Tibial artery (tissue), 4 donors: ENCODE data around the gene PICK1.
A peak's percentile ranks its signal among the peaks of the same experiment; 100 is the strongest.
"Not testable (repeated sequence)": the region's sequence is repeated elsewhere in the genome, so short reads cannot be mapped to it uniquely, and the experiment has no call there.

ENCODE experiments used
- DNase-seq, 2 donors: peaks; one replicate each; pipeline ENCODE4 v3.0.0-alpha.2; 2019
- H3K27ac ChIP-seq, 2 donors: fragments of 200-600 bp; sonication (generic) in 1 of 2; 1 replicate in 1 of 2; 2 replicates in 1 of 2; pipeline ENCODE4 v1.5.1; 2018 to 2019; ENCODE audit warnings: mild to moderate bottlenecking in 1 of 2
- H3K27me3 ChIP-seq, 2 donors: fragments of 200-600 bp; sonication (generic) in 1 of 2; one replicate each; pipeline versions ENCODE4 v1.5.1 to v1.6.0; 2016 to 2019
- H3K36me3 ChIP-seq, 3 donors: fragments of 200-600 bp; sonication (generic) in 2 of 3; one replicate each; pipeline ENCODE4 v1.5.1; 2016 to 2019; ENCODE audit warnings: mild to moderate bottlenecking in 2 of 3
- H3K4me1 ChIP-seq, 4 donors: fragments of 200-600 bp; sonication (generic) in 2 of 4; 1 replicate in 3 of 4; 2 replicates in 1 of 4; pipeline ENCODE4 v1.5.1; 2016 to 2019
- H3K4me3 ChIP-seq, 2 donors: fragments of 200-600 bp; sonication (generic) in 1 of 2; 1 replicate in 1 of 2; 2 replicates in 1 of 2; pipeline ENCODE4 v1.5.1; 2018 to 2019; ENCODE audit warnings: mild to moderate bottlenecking in 2 of 2
- H3K9me3 ChIP-seq, 3 donors: fragments of 200-600 bp; sonication (generic) in 1 of 3; one replicate each; pipeline ENCODE4 v1.5.1; 2016 to 2019
- intact Hi-C: fragments of 100-400 bp; cut with DNase I; formaldehyde crosslinking; loops from one replicate; pipeline ENCODE4 v1.15.0; 2023; ENCODE audit warnings: low total_unique reads
- TF ChIP-seq, protein P1 (sequence below), 2 experiments: fragments of 200-600 bp in 1 of 2; fragments of 450-650 bp in 1 of 2; IDR thresholded peaks; one replicate each; pipeline ENCODE4 v1.5.1; 2017 to 2019; ENCODE audit warnings: antibody characterized with exemption in 2 of 2, mild to moderate bottlenecking in 1 of 2, moderate library complexity in 1 of 2

The PICK1 gene

DNA sequence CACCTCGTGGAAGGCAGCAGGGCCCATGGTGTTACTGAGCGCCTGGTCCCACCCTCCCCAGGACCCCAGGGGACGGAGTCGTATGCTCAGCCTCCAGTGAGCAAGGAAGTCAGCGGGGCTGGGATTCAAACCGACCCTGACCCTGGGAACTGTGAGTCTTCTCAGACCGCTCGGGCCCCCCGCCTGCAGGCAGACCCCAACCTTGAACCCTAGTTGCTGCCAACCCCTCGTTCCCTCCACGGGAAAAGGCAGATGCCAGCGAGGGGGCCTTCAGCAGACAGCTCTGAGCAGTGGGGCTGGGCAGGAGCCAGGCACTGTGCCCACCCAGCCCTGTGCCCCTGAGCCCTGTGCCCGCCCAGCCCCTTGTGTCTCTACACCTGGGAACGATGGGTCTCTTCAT lies 20.4 kb downstream of the PICK1 start:
- intact Hi-C loops = no loop called here
- Histone ChIP-seq H3K4me1 (peaks cover 0 to 26% (median 19%) of the 10 kb centered on the region in 4 donors), H3K9me3 (no peaks in the 10 kb centered on the region), H3K27ac (no peak overlapping the region), H3K36me3 (peaks cover 28 to 45% (median 34%) of the 10 kb centered on the region in 3 donors), H3K4me3 (no peak overlapping the region), H3K27me3 (peaks cover 0 to 10% of the 10 kb centered on the region in 2 donors)
- DNase-seq = no peak
- TF ChIP-seq, protein P1, sequence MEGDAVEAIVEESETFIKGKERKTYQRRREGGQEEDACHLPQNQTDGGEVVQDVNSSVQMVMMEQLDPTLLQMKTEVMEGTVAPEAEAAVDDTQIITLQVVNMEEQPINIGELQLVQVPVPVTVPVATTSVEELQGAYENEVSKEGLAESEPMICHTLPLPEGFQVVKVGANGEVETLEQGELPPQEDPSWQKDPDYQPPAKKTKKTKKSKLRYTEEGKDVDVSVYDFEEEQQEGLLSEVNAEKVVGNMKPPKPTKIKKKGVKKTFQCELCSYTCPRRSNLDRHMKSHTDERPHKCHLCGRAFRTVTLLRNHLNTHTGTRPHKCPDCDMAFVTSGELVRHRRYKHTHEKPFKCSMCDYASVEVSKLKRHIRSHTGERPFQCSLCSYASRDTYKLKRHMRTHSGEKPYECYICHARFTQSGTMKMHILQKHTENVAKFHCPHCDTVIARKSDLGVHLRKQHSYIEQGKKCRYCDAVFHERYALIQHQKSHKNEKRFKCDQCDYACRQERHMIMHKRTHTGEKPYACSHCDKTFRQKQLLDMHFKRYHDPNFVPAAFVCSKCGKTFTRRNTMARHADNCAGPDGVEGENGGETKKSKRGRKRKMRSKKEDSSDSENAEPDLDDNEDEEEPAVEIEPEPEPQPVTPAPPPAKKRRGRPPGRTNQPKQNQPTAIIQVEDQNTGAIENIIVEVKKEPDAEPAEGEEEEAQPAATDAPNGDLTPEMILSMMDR (IDR thresholded peaks at IDR 0.05) = no peak

DNA sequence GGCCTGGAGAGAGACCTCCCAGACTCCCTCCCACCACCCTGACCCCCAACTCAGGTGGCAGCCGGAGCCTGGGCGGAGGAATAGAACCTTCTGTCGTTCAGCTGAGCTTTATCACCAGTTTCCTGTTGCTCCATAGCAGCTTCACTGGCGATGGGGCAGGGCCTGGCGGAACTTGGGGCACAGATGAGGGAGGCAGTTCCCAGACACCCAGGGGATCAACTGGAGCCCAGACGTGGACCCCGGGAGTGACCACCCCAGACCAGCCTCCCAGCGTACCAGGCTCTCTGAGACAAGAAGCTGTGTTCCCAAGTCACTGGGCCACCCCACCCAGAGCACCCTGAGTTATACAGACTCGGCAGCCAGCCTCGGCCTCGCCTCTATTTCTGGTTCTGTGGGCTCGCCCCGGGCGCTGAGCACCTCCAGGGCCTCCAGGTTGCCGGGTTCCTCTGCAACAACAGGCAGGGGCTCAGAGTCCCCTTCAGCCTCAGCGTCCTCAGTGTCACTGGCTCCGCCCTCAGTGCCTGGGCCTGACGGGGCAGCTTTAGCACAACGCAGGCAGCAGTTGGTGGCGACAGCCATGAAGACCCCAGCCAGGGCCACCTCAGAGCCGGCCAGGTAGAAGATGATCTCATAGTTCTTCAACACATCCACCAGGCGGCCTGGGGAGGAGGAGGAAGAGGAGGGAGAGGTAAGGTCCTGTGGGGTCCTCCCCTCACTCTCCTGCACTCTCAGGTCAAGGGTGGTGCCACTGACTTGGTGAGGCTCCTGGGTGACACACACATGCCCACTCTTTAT lies 21.0 kb downstream of the PICK1 start:
- Histone ChIP-seq H3K9me3 (no peaks in the 10 kb centered on the region), H3K4me1 (peaks cover 0 to 28% (median 22%) of the 10 kb centered on the region in 4 donors), H3K36me3 (peaks cover 22 to 39% (median 28%) of the 10 kb centered on the region in 3 donors), H3K4me3 (no peak overlapping the region), H3K27ac (no peak overlapping the region), H3K27me3 (peaks cover 0 to 12% of the 10 kb centered on the region in 2 donors)
- TF ChIP-seq, protein P1 (IDR thresholded peaks at IDR 0.05) = no peak
- intact Hi-C loops = no loop called here
- DNase-seq = no peak

DNA sequence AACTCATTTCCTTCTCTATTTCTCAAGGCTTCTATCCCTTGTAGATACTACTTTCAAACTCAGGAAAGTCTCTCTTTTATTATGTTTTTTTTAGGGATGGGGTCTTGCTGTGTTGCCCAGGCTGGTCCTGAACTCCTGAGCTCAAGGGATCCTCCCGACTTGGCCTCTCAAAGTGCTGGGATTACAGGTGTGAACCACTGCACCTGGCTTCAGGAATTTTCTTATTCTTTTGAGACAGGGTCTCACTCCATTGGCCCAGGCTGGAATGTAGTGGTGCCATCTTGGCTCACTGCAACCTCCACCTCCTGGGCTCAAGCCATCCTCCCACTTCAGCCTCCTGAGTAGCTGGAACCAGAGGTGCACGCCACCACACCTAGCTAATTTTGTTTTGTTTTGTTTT lies 22.0 kb downstream of the PICK1 start:
- DNase-seq, intact Hi-C loops, H3K27ac ChIP-seq, H3K4me3 ChIP-seq, H3K9me3 ChIP-seq: not testable (repeated sequence)
- Histone ChIP-seq H3K4me1 (peaks cover 0 to 28% (median 22%) of the 10 kb centered on the region in 4 donors), H3K36me3 (peaks cover 12 to 29% (median 18%) of the 10 kb centered on the region in 3 donors), H3K27me3 (peaks cover 0 to 12% of the 10 kb centered on the region in 2 donors)

DNA sequence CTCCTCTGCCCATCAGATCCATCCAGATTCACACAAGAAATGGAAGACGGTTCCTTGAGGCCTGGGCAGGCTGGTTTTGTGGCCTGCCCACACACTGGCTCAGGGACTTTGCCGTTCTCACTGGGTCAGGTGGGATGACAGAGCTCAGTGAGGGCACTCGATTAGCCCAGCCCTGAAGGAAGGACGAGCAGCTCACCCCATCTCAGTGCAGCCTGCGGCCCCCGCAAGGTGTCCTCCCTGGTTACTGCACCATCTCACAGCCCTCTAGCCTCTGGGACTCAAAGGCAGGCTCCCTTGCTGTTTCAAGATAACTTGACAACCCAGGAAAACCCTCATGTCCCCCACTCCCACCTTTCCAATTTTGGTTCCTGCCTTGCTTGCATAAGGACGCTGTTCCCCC lies 22.6 kb downstream of the PICK1 start:
- H3K27ac ChIP-seq = no peak overlapping the region
- H3K36me3 ChIP-seq = peaks cover 6 to 25% (median 13%) of the 10 kb centered on the region in 3 donors
- peaks cover 0 to 12% of the 10 kb centered on the region in 2 donors for H3K27me3 ChIP-seq
- no peaks in the 10 kb centered on the region for H3K9me3 ChIP-seq
- DNase-seq = no peak
- intact Hi-C loops = no loop called here
- TF ChIP-seq, protein P1 (IDR thresholded peaks at IDR 0.05) = no peak
- H3K4me1 ChIP-seq = peaks cover 0 to 28% (median 22%) of the 10 kb centered on the region in 4 donors
- H3K4me3 ChIP-seq = no peak overlapping the region

DNA sequence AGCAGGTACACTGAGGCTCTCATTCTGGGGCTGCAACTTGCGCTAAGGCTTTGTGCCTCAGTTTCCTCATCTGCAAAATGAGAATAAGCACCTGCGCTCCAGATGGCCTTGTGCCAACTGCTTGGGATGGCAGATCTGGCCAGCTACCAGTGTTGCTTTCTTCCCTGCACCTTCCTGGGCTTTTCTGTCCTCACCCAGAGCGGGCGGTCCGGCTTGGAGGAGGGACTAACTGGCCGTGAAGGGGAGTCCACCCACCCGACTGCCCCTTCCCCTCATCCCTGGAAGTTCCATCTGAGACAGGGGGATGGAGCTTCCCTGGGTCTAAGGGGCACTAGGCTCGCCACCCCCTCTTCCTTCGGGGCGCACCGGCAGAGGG lies 23.3 kb downstream of the PICK1 start:
- TF ChIP-seq, protein P1 (IDR thresholded peaks at IDR 0.05) = no peak
- intact Hi-C loops = no loop called here
- Histone ChIP-seq H3K27ac (peak overlapping the region in 1 of 2 donors; percentile 30), H3K4me1 (peaks cover 0 to 28% (median 22%) of the 10 kb centered on the region in 4 donors), H3K9me3 (no peaks in the 10 kb centered on the region), H3K36me3 (peaks cover 0 to 25% (median 13%) of the 10 kb centered on the region in 3 donors), H3K27me3 (peaks cover 0 to 12% of the 10 kb centered on the region in 2 donors), H3K4me3 (peak overlapping the region; percentile 45 to 49)
- DNase-seq = no peak
